Astrocyte (in vitro differentiated cells and primary cell): ENCODE data around the gene APIP. TPM values are rescaled to one million over a fixed set of nuclear protein-coding genes. Genes with fewer than 3 reads are reported as not detected.

ENCODE experiments used
- microRNA-seq: library from miRNA; unstranded; fragments of <30 nt; microRNA quantifications from one replicate; pipeline ENCODE4 v1.2.0, GENCODE V29; 2020
- total RNA-seq: library from RNA; stranded (reverse); gene quantifications from 2 replicates; pipeline ENCODE4 v1.2.1, GENCODE V29; 2021

APIP gene
- total RNA-seq, 1 donor from 2014 or later = 13.9 TPM

Small RNA genes within 50 kb of the gene (microRNA-seq; reads per million reads assigned to microRNA genes)
- 30.7 reads per million, percentile 52 among the genes with 10 or more reads in this experiment for gene MIR1343

Other genes starting within 250 kb of the APIP start
- 41.9 and 44.0 TPM in 2 replicates for gene PDHX, start 239 bp upstream of the APIP start, total RNA-seq
- gene CD44, start 222.8 kb upstream of the APIP start, total RNA-seq = 148 and 154 TPM in 2 replicates